ENCODE data around the gene ADD3.
"Not testable (repeated sequence)": the region's sequence is repeated elsewhere in the genome, so short reads cannot be mapped to it uniquely, and the experiment has no call there.

The ADD3 gene

GRCh38 chr10:110032801-110033700 is 25.3 kb downstream of the ADD3 start:
- no peak for DNase-seq (ENCODE audit: low spot score)

- DNase-seq (ENCODE audit: low spot score): no peak
Measured at GRCh38 chr10:110033701-110034235, 26.0 kb downstream of the ADD3 start.

GRCh38 chr10:110034596-110034995 is 26.8 kb downstream of the ADD3 start:
- peak; percentile 76 for DNase-seq (ENCODE audit: low spot score)

- no peak for DNase-seq (ENCODE audit: low spot score)
Measured at GRCh38 chr10:110035070-110035921, 27.5 kb downstream of the ADD3 start.

GRCh38 chr10:110036640-110037039 is 28.9 kb downstream of the ADD3 start:
- DNase-seq (ENCODE audit: low spot score): no peak

- no peak for DNase-seq (ENCODE audit: low spot score)
Measured at GRCh38 chr10:110039254-110039653, 31.5 kb downstream of the ADD3 start.

GRCh38 chr10:110040108-110040507 is 32.3 kb downstream of the ADD3 start:
- no peak for DNase-seq (ENCODE audit: low spot score)

GRCh38 chr10:110040767-110041478 is 33.1 kb downstream of the ADD3 start:
- DNase-seq (ENCODE audit: low spot score): no peak

GRCh38 chr10:110041479-110041829 is 33.7 kb downstream of the ADD3 start:
- no peak for DNase-seq (ENCODE audit: low spot score)

- no peak for DNase-seq (ENCODE audit: low spot score)
Measured at GRCh38 chr10:110042181-110042580, 34.4 kb downstream of the ADD3 start.

- DNase-seq (ENCODE audit: low spot score): no peak
Measured at GRCh38 chr10:110042891-110043290, 35.1 kb downstream of the ADD3 start.

GRCh38 chr10:110044681-110045080 is 36.9 kb downstream of the ADD3 start:
- no peak for DNase-seq (ENCODE audit: low spot score)

GRCh38 chr10:110045772-110046171 is 38.0 kb downstream of the ADD3 start:
- DNase-seq (ENCODE audit: low spot score): no peak

- DNase-seq (ENCODE audit: low spot score): not testable (repeated sequence)
Measured at GRCh38 chr10:110048145-110048544, 40.4 kb downstream of the ADD3 start.

- DNase-seq (ENCODE audit: low spot score): no peak
Measured at GRCh38 chr10:110048781-110049180, 41.0 kb downstream of the ADD3 start.

GRCh38 chr10:110049889-110050591 is 42.3 kb downstream of the ADD3 start:
- not testable (repeated sequence) for DNase-seq (ENCODE audit: low spot score)

- DNase-seq (ENCODE audit: low spot score): no peak
Measured at GRCh38 chr10:110051487-110051886, 43.7 kb downstream of the ADD3 start.

- DNase-seq (ENCODE audit: low spot score): no peak
Measured at GRCh38 chr10:110052916-110053315, 45.1 kb downstream of the ADD3 start.

GRCh38 chr10:110056822-110057221 is 49.0 kb downstream of the ADD3 start:
- DNase-seq (ENCODE audit: low spot score): no peak

- no peak for DNase-seq (ENCODE audit: low spot score)
Measured at GRCh38 chr10:110057456-110057855, 49.7 kb downstream of the ADD3 start.

GRCh38 chr10:110058212-110058611 is 50.4 kb downstream of the ADD3 start:
- peak; percentile 71 for DNase-seq (ENCODE audit: low spot score)
